AG09309 (cell line): ENCODE results near the gene GRIN2D.

ENCODE experiments used
- DNase-seq: peaks from one replicate; pipeline ENCODE4 v3.0.0-alpha.2; 2010; ENCODE audit warnings: low read depth
- H3K4me3 ChIP-seq: 2 replicates; pipeline ENCODE4 v1.5.1; 2011; ENCODE audit warnings: mild to moderate bottlenecking, low read depth, low read length, moderate library complexity; ENCODE audit not compliant: control insufficient read depth
- TF ChIP-seq, protein P1 (sequence below): IDR thresholded peaks from 2 replicates; pipeline ENCODE4 v1.5.1; 2011; ENCODE audit warnings: mild to moderate bottlenecking, low read depth, low read length, inconsistent platforms; ENCODE audit not compliant: insufficient read depth, control insufficient read depth; ENCODE audit errors: missing control alignments

GRIN2D gene

GRCh38 chr19:48415806-48416221, 22.3 kb downstream of the GRIN2D start:
- no peak overlapping the region for H3K4me3 ChIP-seq
- TF ChIP-seq, protein P1, sequence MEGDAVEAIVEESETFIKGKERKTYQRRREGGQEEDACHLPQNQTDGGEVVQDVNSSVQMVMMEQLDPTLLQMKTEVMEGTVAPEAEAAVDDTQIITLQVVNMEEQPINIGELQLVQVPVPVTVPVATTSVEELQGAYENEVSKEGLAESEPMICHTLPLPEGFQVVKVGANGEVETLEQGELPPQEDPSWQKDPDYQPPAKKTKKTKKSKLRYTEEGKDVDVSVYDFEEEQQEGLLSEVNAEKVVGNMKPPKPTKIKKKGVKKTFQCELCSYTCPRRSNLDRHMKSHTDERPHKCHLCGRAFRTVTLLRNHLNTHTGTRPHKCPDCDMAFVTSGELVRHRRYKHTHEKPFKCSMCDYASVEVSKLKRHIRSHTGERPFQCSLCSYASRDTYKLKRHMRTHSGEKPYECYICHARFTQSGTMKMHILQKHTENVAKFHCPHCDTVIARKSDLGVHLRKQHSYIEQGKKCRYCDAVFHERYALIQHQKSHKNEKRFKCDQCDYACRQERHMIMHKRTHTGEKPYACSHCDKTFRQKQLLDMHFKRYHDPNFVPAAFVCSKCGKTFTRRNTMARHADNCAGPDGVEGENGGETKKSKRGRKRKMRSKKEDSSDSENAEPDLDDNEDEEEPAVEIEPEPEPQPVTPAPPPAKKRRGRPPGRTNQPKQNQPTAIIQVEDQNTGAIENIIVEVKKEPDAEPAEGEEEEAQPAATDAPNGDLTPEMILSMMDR = no peak

DNA sequence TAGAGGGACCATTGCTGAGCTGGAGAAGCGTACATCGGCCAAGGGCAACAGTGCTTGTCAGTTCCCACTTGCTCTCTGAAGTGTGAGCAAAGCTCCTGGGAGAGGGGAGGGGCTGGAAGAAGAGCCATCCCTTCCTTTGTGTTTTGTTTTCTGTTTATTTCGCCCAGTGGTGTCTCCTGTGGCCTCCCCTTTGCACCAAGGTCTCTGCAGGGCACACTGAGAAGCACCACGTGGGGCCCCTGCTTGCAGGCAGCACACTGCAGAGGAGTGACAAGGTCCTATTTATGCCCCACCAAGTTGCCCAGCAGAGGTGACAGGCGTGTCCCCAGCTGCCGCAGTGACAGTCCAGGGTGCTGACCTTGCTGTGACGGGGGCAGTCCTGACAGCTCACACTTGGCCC, 24.0 kb downstream of the GRIN2D start:
- DNase-seq = no peak
- TF ChIP-seq, protein P1 = no peak
- no peak overlapping the region for H3K4me3 ChIP-seq

More at GRCh38 chr19:48415806-48416221, 22.3 kb downstream of the GRIN2D start:
- no peak for DNase-seq

- TF ChIP-seq, protein P1 = peak; percentile 39
- no peak overlapping the region for H3K4me3 ChIP-seq
- DNase-seq = no peak
Observed at GRCh38 chr19:48418317-48419064, 25.0 kb downstream of the GRIN2D start.

DNA sequence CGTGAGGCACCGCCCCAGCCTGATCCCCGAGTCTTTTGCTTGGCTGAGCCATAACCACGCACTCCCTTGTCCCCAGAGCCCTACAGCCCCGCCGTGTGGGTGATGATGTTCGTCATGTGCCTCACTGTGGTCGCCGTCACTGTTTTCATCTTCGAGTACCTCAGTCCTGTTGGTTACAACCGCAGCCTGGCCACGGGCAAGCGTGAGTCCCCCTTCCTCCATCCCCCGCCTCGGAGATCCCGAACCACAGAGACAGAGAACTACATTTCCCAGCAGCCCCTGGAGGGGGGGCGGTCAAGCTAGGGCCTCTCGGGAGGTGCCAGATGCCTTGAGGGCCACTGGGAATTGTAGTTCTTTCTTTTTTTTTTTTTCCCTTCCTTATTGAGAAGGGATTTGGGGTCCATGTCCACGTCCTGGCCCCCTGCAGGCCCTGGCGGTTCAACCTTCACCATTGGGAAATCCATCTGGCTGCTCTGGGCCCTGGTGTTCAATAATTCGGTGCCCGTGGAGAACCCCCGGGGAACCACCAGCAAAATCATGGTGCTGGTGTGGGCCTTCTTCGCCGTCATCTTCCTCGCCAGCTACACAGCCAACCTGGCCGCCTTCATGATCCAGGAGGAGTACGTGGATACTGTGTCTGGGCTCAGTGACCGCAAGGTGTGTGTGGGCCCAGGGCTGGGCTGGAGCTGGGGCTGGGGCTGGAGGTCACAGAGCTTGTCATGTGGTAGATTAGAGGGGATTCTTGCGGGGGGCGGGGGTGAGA, 25.9 kb downstream of the GRIN2D start:
- no peak overlapping the region for H3K4me3 ChIP-seq
- TF ChIP-seq, protein P1 = no peak
- no peak for DNase-seq

DNA sequence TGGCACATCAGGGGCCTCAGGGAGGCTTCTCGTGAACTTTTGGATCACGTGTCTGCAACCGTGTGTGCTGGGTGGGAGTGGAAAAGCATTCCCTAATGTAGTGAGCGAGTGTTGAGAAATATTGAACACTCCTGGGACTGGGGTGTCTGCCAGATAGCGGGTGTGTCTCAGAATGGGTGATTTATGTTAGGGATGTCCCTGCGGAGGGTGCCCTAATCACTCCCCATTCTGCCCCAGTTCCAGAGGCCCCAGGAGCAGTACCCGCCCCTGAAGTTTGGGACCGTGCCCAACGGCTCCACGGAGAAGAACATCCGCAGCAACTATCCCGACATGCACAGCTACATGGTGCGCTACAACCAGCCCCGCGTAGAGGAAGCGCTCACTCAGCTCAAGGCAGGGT, 28.1 kb downstream of the GRIN2D start:
- TF ChIP-seq, protein P1 = no peak
- DNase-seq = no peak
- no peak overlapping the region for H3K4me3 ChIP-seq

DNA sequence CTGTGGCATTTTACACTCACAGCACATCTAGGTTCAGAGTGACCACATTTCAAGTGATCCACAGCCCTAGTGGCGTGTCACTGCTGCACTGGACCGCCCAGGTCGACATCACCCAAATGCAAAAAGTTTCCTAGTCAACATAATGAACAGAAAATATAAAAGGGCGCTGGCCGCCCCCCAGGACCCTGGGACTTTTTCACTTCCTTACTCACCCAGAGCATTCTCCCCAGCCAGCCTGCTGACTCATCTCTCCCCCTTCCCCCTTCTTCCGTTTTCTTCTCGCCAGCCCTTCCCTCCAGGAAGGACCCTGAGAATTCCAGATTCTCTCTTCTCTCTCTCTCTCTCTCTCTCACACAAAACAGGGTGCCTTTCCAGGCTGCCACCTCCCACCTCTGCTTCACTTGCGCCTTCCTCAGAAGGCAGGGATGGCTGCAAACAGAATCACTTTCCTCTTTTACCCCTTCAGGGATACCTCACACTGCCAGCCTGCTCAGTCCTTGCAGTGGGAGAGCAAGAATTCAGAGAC, 31.3 kb downstream of the GRIN2D start:
- no peak for DNase-seq
- no peak overlapping the region for H3K4me3 ChIP-seq
- TF ChIP-seq, protein P1 = no peak
